Ovary (tissue), 9 donors: ENCODE results near the gene RIPK1. TPM values are rescaled to one million over a fixed set of nuclear protein-coding genes. Genes with fewer than 3 reads are reported as not detected.

Experiments used
- DNase-seq, 5 donors: peaks; one replicate each; pipeline ENCODE4 v3.0.0-alpha.2; 2019 to 2020
- H3K27ac ChIP-seq, 2 donors: fragments of 200-600 bp; one replicate each; pipeline versions ENCODE4 v1.5.1 to v1.8.0; 2019 to 2022
- H3K27me3 ChIP-seq: fragments of 200-600 bp; one replicate; pipeline ENCODE4 v1.8.0; 2022
- H3K36me3 ChIP-seq: fragments of 200-600 bp; sonication (generic); one replicate; pipeline ENCODE4 v1.5.1; 2019
- H3K4me1 ChIP-seq: one replicate; pipeline ENCODE4 v1.8.1; 2013; ENCODE audit warnings: mild to moderate bottlenecking, moderate library complexity; ENCODE audit not compliant: insufficient read depth
- H3K4me3 ChIP-seq: fragments of 200-600 bp; sonication (generic); one replicate; pipeline ENCODE4 v1.5.1; 2017
- H3K9me3 ChIP-seq, 2 donors: fragments of 200-600 bp in 1 of 2; sonication (generic) in 1 of 2; one replicate each; pipeline versions ENCODE4 v1.5.1 to v1.8.1; 2013 to 2019; ENCODE audit warnings: mild to moderate bottlenecking in 1 of 2, moderate library complexity in 1 of 2
- EP300 ChIP-seq: sonication (generic); formaldehyde crosslinking; IDR thresholded peaks from one replicate; pipeline ENCODE4 v1.6.1; 2017; ENCODE audit warnings: antibody characterized with exemption
- POLR2A ChIP-seq: fragments of 450-650 bp; IDR thresholded peaks from one replicate; pipeline ENCODE4 v1.6.1; 2017; ENCODE audit warnings: antibody characterized with exemption, mild to moderate bottlenecking, moderate library complexity
- WGBS, 3 donors: extraction: QIAGEN DNeasy Blood & Tissue Kit in 1 of 3; methylation state at CpG; one replicate each; pipeline versions ENCODE4 v1.1.5 to v1.1.7; 2013 to 2017; 5-methylcytosine and 5-hydroxymethylcytosine counted together
- intact Hi-C, 4 donors: fragments of 100-400 bp; cut with DNase I; formaldehyde crosslinking; loops; one replicate each; pipeline versions ENCODE4 v1.11.0 to v1.15.1; 2022 to 2023
- polyA plus RNA-seq, 2 donors: library from polyadenylated mRNA; stranded (reverse); fragments of 200-250 nt in 1 of 2; fragments of 350-450 nt in 1 of 2; fragmentation: Illumina TruSeq in 1 of 2; extraction: RNeasy Lipid Tissue Mini Kit (QIAGEN cat#74804) in 1 of 2; gene quantifications; one replicate each; pipeline ENCODE4 v1.2.3, GENCODE V29; 2013 to 2014
- total RNA-seq, 7 donors: library from RNA; depleted of rRNA in 2 of 7; stranded (reverse); fragments of >200 nt in 2 of 7; fragmentation: NEBNext Ultra II Directional in 3 of 7; extraction: Animal tissue kit (Norgen Biotek cat#: 25700) in 3 of 7; gene quantifications; one replicate each; pipeline versions ENCODE4 v1.1.0 to v1.2.4, GENCODE V29; 2016 to 2023
- TF ChIP-seq, protein P1 (sequence below), 3 donors: fragments of 450-650 bp in 2 of 3; fragments of 200-600 bp in 1 of 3; IDR thresholded peaks; one replicate each; pipeline versions ENCODE4 v1.5.1 to v1.8.0; 2016 to 2022; ENCODE audit warnings: antibody characterized with exemption in 3 of 3, mild to moderate bottlenecking in 1 of 3
- donor health status: DM: no; HTN: no; CAD: no; lungs with moderate emphysema.
- donor health status: DM: no; HTN: no; CAD: no.
- donor health status: Bipolar disorder and iron deficiency.
- donor health status: DM: yes; HTN: yes; CAD: no.
- donor health status: DM: no; HTN: no; CAD: no.
- donor health status: DM: yes; HTN: yes; CAD: no.

Gene RIPK1
- total and polyA plus RNA-seq, 9 donors = 10.4 to 29.1 (median 15.1) TPM

GRCh38 chr6:3031857-3032640, 36.2 kb upstream of the RIPK1 start:
- Histone ChIP-seq H3K4me3 (no peak overlapping the region), H3K9me3 (no peaks in the 10 kb centered on the region), H3K27ac (no peak overlapping the region), H3K27me3 (no peaks in the 10 kb centered on the region), H3K4me1 (no peaks in the 10 kb centered on the region), H3K36me3 (no peaks in the 10 kb centered on the region)
- TF ChIP-seq EP300 (no peak), POLR2A (no peak)
- TF ChIP-seq, protein P1, sequence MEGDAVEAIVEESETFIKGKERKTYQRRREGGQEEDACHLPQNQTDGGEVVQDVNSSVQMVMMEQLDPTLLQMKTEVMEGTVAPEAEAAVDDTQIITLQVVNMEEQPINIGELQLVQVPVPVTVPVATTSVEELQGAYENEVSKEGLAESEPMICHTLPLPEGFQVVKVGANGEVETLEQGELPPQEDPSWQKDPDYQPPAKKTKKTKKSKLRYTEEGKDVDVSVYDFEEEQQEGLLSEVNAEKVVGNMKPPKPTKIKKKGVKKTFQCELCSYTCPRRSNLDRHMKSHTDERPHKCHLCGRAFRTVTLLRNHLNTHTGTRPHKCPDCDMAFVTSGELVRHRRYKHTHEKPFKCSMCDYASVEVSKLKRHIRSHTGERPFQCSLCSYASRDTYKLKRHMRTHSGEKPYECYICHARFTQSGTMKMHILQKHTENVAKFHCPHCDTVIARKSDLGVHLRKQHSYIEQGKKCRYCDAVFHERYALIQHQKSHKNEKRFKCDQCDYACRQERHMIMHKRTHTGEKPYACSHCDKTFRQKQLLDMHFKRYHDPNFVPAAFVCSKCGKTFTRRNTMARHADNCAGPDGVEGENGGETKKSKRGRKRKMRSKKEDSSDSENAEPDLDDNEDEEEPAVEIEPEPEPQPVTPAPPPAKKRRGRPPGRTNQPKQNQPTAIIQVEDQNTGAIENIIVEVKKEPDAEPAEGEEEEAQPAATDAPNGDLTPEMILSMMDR (IDR thresholded peaks at IDR 0.05) = no peak
- DNase-seq = no peak
- intact Hi-C loops = no loop called here
- 56 to 65% (median 60%) methylated on average over 15 of the region's 15 CpGs for WGBS, 3 donors

DNA sequence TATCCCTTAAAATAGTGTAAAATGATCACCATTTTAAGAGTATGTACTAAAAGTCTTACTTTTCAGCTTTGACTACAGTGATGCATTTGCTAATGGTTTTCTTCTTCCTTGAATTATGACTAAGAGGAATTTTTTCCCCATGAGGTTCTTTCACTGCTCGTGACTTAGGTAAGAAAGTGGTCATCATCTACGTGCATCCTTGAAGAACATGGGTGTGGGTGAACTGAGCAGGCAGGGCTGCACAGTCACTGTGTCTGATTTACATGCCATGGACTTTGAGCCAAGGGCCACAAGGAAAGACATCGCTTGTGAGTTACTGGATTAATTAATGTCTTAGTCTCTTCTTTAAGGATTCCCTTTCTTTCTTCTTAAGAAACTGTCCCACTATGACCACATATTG, 35.3 kb upstream of the RIPK1 start:
- no peaks in the 10 kb centered on the region for H3K27me3 ChIP-seq

DNA sequence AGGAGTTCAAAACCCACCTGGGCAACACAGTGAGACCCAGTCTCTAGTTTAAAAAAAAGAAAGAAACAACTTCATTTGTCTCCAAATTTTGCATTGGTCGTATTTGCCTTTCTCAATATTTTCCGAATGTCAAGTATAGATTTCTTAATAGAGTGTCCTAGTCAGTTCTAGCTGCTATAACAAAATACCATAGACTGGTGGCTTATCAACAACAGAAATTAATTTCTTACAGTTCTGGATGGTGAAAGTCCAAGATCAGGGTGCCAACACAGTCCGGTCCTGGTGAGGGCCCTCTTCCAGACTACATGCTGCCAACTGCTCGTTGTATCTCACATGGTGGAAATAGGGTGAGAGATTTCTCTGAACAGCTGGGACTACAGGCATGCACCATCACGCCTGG, 34.6 kb upstream of the RIPK1 start:
- Histone ChIP-seq H3K4me3 (no peak overlapping the region), H3K36me3 (no peaks in the 10 kb centered on the region), H3K27me3 (no peaks in the 10 kb centered on the region), H3K9me3 (no peaks in the 10 kb centered on the region), H3K27ac (no peak overlapping the region), H3K4me1 (no peaks in the 10 kb centered on the region)
- TF ChIP-seq EP300 (no peak), POLR2A (no peak)
- TF ChIP-seq, protein P1 (IDR thresholded peaks at IDR 0.05) = no peak
- DNase-seq = no peak
- 89 to 96% (median 92%) methylated on average over 5 of the region's 5 CpGs for WGBS, 3 donors
- intact Hi-C loops = no loop called here

More for the DNA sequence above, 35.3 kb upstream of the RIPK1 start:
- intact Hi-C loops = no loop called here
- H3K4me1 ChIP-seq = no peaks in the 10 kb centered on the region
- no peaks in the 10 kb centered on the region for H3K36me3 ChIP-seq
- H3K4me3 ChIP-seq = no peak overlapping the region
- WGBS, 3 donors = 86 to 98% (median 93%) methylated on average over 3 of the region's 3 CpGs
- DNase-seq = no peak
- H3K27ac ChIP-seq = no peak overlapping the region
- TF ChIP-seq POLR2A (no peak), EP300 (no peak)
- TF ChIP-seq, protein P1 (IDR thresholded peaks at IDR 0.05) = no peak
- no peaks in the 10 kb centered on the region for H3K9me3 ChIP-seq

GRCh38 chr6:3035397-3035796, 32.9 kb upstream of the RIPK1 start:
- no peaks in the 10 kb centered on the region for H3K9me3 ChIP-seq
- no peaks in the 10 kb centered on the region for H3K4me1 ChIP-seq
- TF ChIP-seq, protein P1 (IDR thresholded peaks at IDR 0.05) = no peak
- TF ChIP-seq EP300 = no peak
- TF ChIP-seq POLR2A = no peak
- H3K27ac ChIP-seq = no peak overlapping the region
- DNase-seq = no peak
- intact Hi-C loops = no loop called here
- H3K4me3 ChIP-seq = no peak overlapping the region
- no peaks in the 10 kb centered on the region for H3K36me3 ChIP-seq
- 65 to 71% (median 70%) methylated on average over 5 of the region's 5 CpGs for WGBS, 3 donors
- no peaks in the 10 kb centered on the region for H3K27me3 ChIP-seq
